ENCODE results near the gene TIMP3. TPM values are rescaled to one million over a fixed set of nuclear protein-coding genes. Genes with fewer than 3 reads are reported as not detected.

The TIMP3 gene
- total and polyA plus RNA-seq, 2 donors (not counting 1 experiment from before 2014, with no cell fraction given) = 242 to 375 TPM

DNA sequence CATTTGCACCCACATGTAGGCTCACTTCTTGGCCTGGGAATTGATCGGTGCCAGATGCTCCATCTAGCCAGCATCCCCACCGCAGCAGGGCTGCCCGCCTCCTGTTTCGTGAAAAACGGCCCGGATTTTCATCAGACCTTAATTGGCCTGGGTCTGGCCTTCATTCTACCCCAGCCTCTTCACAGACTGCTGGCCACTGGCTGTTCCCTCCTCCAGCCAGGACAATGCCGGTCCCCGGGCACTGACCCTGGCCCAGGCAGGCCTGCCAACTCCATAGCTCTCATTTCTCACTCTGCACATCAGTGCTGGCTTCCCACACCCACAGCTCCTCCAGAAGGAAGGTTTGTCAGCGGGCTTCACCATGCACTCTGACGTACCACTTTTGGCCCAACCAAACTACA, 27.9 kb downstream of the TIMP3 start:
- H3K9me3 ChIP-seq (ENCODE audit: control insufficient read depth, insufficient read depth, low read depth, low read length) = no peaks in the 10 kb centered on the region
- H2AFZ ChIP-seq (ENCODE audit: low read length) = no peak overlapping the region
- no peaks in the 10 kb centered on the region for H3K27me3 ChIP-seq (ENCODE audit: control insufficient read depth, insufficient read depth, low read length)
- H3K36me3 ChIP-seq (ENCODE audit: control insufficient read depth, insufficient read depth, low read length) = peaks cover 2% of the 10 kb centered on the region
- H4K20me1 ChIP-seq (ENCODE audit: control insufficient read depth, extremely low read depth, insufficient read depth, low read length) = no peaks in the 10 kb centered on the region
- no peak overlapping the region for H3K27ac ChIP-seq (ENCODE audit: insufficient read depth, low read length)
- no peak for TF ChIP-seq EZH2 (IDR thresholded peaks at IDR 0.05; ENCODE audit: low read length, missing control alignments)
- TF ChIP-seq, protein P1, sequence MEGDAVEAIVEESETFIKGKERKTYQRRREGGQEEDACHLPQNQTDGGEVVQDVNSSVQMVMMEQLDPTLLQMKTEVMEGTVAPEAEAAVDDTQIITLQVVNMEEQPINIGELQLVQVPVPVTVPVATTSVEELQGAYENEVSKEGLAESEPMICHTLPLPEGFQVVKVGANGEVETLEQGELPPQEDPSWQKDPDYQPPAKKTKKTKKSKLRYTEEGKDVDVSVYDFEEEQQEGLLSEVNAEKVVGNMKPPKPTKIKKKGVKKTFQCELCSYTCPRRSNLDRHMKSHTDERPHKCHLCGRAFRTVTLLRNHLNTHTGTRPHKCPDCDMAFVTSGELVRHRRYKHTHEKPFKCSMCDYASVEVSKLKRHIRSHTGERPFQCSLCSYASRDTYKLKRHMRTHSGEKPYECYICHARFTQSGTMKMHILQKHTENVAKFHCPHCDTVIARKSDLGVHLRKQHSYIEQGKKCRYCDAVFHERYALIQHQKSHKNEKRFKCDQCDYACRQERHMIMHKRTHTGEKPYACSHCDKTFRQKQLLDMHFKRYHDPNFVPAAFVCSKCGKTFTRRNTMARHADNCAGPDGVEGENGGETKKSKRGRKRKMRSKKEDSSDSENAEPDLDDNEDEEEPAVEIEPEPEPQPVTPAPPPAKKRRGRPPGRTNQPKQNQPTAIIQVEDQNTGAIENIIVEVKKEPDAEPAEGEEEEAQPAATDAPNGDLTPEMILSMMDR (conservative IDR thresholded peaks at IDR 0.05 in 1 of 2, IDR thresholded peaks at IDR 0.05 in 1 of 2; ENCODE audit: low read depth in 1 of 2, low read length in 2 of 2) = no peak
- H3K4me3 ChIP-seq (replicated peaks in 1 of 4; ENCODE audit: control extremely low read depth in 1 of 4, insufficient read depth in 1 of 4, low read depth in 3 of 4, low read length in 4 of 4) = no peak overlapping the region
- H3K79me2 ChIP-seq (ENCODE audit: control insufficient read depth, insufficient read depth, low read length) = peaks cover 2% of the 10 kb centered on the region
- no peak overlapping the region for H3K9ac ChIP-seq (ENCODE audit: insufficient read depth, low read length)
- H3K4me1 ChIP-seq (ENCODE audit: control insufficient read depth, extremely low read depth, insufficient read depth, low read length) = no peaks in the 10 kb centered on the region
- no peak overlapping the region for H3K4me2 ChIP-seq (ENCODE audit: extremely low read depth, insufficient read depth, low read length)
- DNase-seq (ENCODE audit: low read depth in 2 of 2) = no peak

DNA sequence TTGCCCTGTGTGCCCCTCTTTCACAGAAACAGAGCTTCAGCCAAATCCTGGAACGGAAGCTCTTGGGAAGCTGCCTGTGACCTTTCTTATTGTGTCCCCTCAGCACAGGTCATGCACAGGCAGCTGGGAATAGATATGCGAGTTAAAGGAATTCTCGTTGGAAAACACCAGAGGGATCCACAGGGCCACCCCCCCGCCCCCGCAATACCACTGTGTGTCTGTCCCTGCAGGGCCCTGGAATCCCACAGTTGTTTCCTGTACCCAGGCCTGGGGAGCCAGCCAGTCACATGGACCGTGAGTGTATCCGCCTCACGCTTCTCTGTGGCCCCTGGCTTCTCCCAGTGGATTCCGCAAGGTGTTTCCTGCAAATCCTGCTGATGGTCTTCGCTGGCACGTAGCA, 29.0 kb downstream of the TIMP3 start:
- H3K4me2 ChIP-seq (ENCODE audit: extremely low read depth, insufficient read depth, low read length) = no peak overlapping the region
- no peaks in the 10 kb centered on the region for H3K9me3 ChIP-seq (ENCODE audit: control insufficient read depth, insufficient read depth, low read depth, low read length)
- TF ChIP-seq, protein P1 (conservative IDR thresholded peaks at IDR 0.05 in 1 of 2, IDR thresholded peaks at IDR 0.05 in 1 of 2; ENCODE audit: low read depth in 1 of 2, low read length in 2 of 2) = no peak
- no peak for TF ChIP-seq EZH2 (IDR thresholded peaks at IDR 0.05; ENCODE audit: low read length, missing control alignments)
- no peaks in the 10 kb centered on the region for H3K27me3 ChIP-seq (ENCODE audit: control insufficient read depth, insufficient read depth, low read length)
- H2AFZ ChIP-seq (ENCODE audit: low read length) = no peak overlapping the region
- no peak overlapping the region for H3K4me3 ChIP-seq (replicated peaks in 1 of 4; ENCODE audit: control extremely low read depth in 1 of 4, insufficient read depth in 1 of 4, low read depth in 3 of 4, low read length in 4 of 4)
- peaks cover 4% of the 10 kb centered on the region for H3K36me3 ChIP-seq (ENCODE audit: control insufficient read depth, insufficient read depth, low read length)
- H3K79me2 ChIP-seq (ENCODE audit: control insufficient read depth, insufficient read depth, low read length) = no peaks in the 10 kb centered on the region
- no peaks in the 10 kb centered on the region for H4K20me1 ChIP-seq (ENCODE audit: control insufficient read depth, extremely low read depth, insufficient read depth, low read length)
- no peak for DNase-seq (ENCODE audit: low read depth in 2 of 2)
- no peaks in the 10 kb centered on the region for H3K4me1 ChIP-seq (ENCODE audit: control insufficient read depth, extremely low read depth, insufficient read depth, low read length)
- H3K27ac ChIP-seq (ENCODE audit: insufficient read depth, low read length) = no peak overlapping the region
- H3K9ac ChIP-seq (ENCODE audit: insufficient read depth, low read length) = no peak overlapping the region

DNA sequence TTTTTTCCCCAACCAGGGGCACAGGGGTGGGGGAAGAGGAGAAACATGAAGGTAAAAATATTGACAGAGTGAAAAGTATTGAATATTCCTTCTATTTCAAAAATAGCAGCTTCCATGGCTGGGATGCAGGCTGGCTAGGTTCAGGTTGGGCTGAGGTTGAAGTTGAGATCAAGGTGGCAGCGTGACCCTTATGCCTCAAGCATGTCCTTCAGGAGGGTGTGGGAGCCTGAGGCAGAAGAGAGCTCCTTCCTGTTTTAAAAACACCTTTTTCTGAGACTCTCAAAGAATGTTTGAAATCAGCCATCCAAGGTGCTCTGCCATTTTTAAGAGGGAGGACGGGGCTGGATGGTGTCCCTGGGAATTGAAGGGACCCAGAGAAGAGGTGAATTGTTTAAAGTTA, 29.5 kb downstream of the TIMP3 start:
- DNase-seq (ENCODE audit: low read depth in 2 of 2) = no peak
- H3K27ac ChIP-seq (ENCODE audit: insufficient read depth, low read length) = no peak overlapping the region
- peaks cover under 1% of the 10 kb centered on the region for H4K20me1 ChIP-seq (ENCODE audit: control insufficient read depth, extremely low read depth, insufficient read depth, low read length)
- H3K27me3 ChIP-seq (ENCODE audit: control insufficient read depth, insufficient read depth, low read length) = no peaks in the 10 kb centered on the region
- no peaks in the 10 kb centered on the region for H3K9me3 ChIP-seq (ENCODE audit: control insufficient read depth, insufficient read depth, low read depth, low read length)
- H3K4me1 ChIP-seq (ENCODE audit: control insufficient read depth, extremely low read depth, insufficient read depth, low read length) = no peaks in the 10 kb centered on the region
- no peak overlapping the region for H3K4me3 ChIP-seq (replicated peaks in 1 of 4; ENCODE audit: control extremely low read depth in 1 of 4, insufficient read depth in 1 of 4, low read depth in 3 of 4, low read length in 4 of 4)
- TF ChIP-seq EZH2 (IDR thresholded peaks at IDR 0.05; ENCODE audit: low read length, missing control alignments) = no peak
- TF ChIP-seq, protein P1 (conservative IDR thresholded peaks at IDR 0.05 in 1 of 2, IDR thresholded peaks at IDR 0.05 in 1 of 2; ENCODE audit: low read depth in 1 of 2, low read length in 2 of 2) = no peak
- H3K9ac ChIP-seq (ENCODE audit: insufficient read depth, low read length) = no peak overlapping the region
- no peak overlapping the region for H3K4me2 ChIP-seq (ENCODE audit: extremely low read depth, insufficient read depth, low read length)
- no peaks in the 10 kb centered on the region for H3K79me2 ChIP-seq (ENCODE audit: control insufficient read depth, insufficient read depth, low read length)
- peaks cover 4% of the 10 kb centered on the region for H3K36me3 ChIP-seq (ENCODE audit: control insufficient read depth, insufficient read depth, low read length)
- no peak overlapping the region for H2AFZ ChIP-seq (ENCODE audit: low read length)
